GM12878 (cell line): ENCODE data around the gene SMO. TPM values are rescaled to one million over a fixed set of nuclear protein-coding genes. Genes with fewer than 3 reads are reported as not detected.

Source experiments
- BHLHE40 ChIP-seq, 2 experiments: fragments of 450-650 bp in 1 of 2; IDR thresholded peaks; 2 replicates each; pipeline ENCODE4 v1.6.1; 2011 to 2017; ENCODE audit warnings: low read depth in 2 of 2, borderline replicate concordance in 1 of 2, improper control_type of control experiment in 1 of 2, low read length in 1 of 2, mild to moderate bottlenecking in 1 of 2
- CREB1 ChIP-seq: IDR thresholded peaks from 2 replicates; pipeline ENCODE4 v1.6.1; 2012; ENCODE audit warnings: low read depth, mild to moderate bottlenecking, inconsistent platforms
- CUX1 ChIP-seq: IDR thresholded peaks from 2 replicates; pipeline ENCODE4 v1.6.1; 2012; ENCODE audit warnings: improper control_type of control experiment, low read depth, low read length; ENCODE audit not compliant: insufficient replicate concordance
- FOXM1 ChIP-seq: IDR thresholded peaks from 2 replicates; pipeline ENCODE4 v1.6.1; 2012; ENCODE audit warnings: low read depth, mild to moderate bottlenecking, inconsistent platforms, low read length, moderate library complexity
- HDGF ChIP-seq: fragments of 450-650 bp; IDR thresholded peaks from 2 replicates; pipeline ENCODE4 v1.6.1; 2016; ENCODE audit warnings: antibody characterized with exemption
- HSF1 ChIP-seq: fragments of 150-350 bp; IDR thresholded peaks from 2 replicates; pipeline ENCODE4 v1.6.1; 2014; ENCODE audit warnings: mild to moderate bottlenecking, low read depth, low read length
- IKZF1 ChIP-seq: fragments of 450-650 bp; conservative IDR thresholded peaks from 2 replicates; pipeline ENCODE4 v1.6.1; 2017; ENCODE audit warnings: antibody characterized with exemption, mild to moderate bottlenecking
- IKZF2 ChIP-seq, 2 experiments: fragments of 450-650 bp; IDR thresholded peaks; 2 replicates each; pipeline ENCODE4 v1.6.1; 2017; ENCODE audit warnings: mild to moderate bottlenecking in 2 of 2, moderate library complexity in 2 of 2
- MAX ChIP-seq: IDR thresholded peaks from 2 replicates; pipeline ENCODE4 v1.6.1; 2012; ENCODE audit warnings: low read depth, low read length, improper control_type of control experiment
- NFIC ChIP-seq: IDR thresholded peaks from 2 replicates; pipeline ENCODE4 v1.6.1; 2012; ENCODE audit warnings: low read depth, mild to moderate bottlenecking, inconsistent platforms, low read length, moderate library complexity
- NR2F1 ChIP-seq: fragments of 450-650 bp; conservative IDR thresholded peaks from 2 replicates; pipeline ENCODE4 v1.6.1; 2017; ENCODE audit warnings: mild to moderate bottlenecking
- POLR2A ChIP-seq: IDR thresholded peaks from 2 replicates; pipeline ENCODE4 v1.6.1; 2011; ENCODE audit warnings: low read depth, mild to moderate bottlenecking, low read length
- RAD21 ChIP-seq: IDR thresholded peaks from 2 replicates; pipeline ENCODE4 v1.6.1; 2011; ENCODE audit warnings: mild to moderate bottlenecking, low read depth, low read length, moderate library complexity; ENCODE audit not compliant: insufficient read depth
- SMAD1 ChIP-seq: fragments of 450-650 bp; IDR thresholded peaks from 2 replicates; pipeline ENCODE4 v1.6.1; 2018; ENCODE audit warnings: mild to moderate bottlenecking, low read depth; ENCODE audit not compliant: partially characterized antibody
- SRF ChIP-seq, 2 experiments: IDR thresholded peaks; 2 replicates each; pipeline ENCODE4 v1.6.1; 2011; ENCODE audit warnings: low read depth in 2 of 2, low read length in 2 of 2, mild to moderate bottlenecking in 1 of 2, moderate library complexity in 1 of 2
- ZBTB4 ChIP-seq: fragments of 450-650 bp; formaldehyde crosslinking; IDR thresholded peaks from 2 replicates; pipeline ENCODE4 v1.4.0; 2022; ENCODE audit warnings: mild to moderate bottlenecking, moderate library complexity
- ZNF24 ChIP-seq: fragments of 450-650 bp; IDR thresholded peaks from 2 replicates; pipeline ENCODE4 v1.6.1; 2017; ENCODE audit warnings: antibody characterized with exemption, mild to moderate bottlenecking
- ZNF384 ChIP-seq: IDR thresholded peaks from 2 replicates; pipeline ENCODE4 v1.6.1; 2012; ENCODE audit warnings: low read depth, mild to moderate bottlenecking, low read length, improper control_type of control experiment, borderline replicate concordance
- polyA plus RNA-seq, 11 experiments: library from polyadenylated mRNA; depleted of rRNA in 4 of 11; unstranded in 6 of 11; stranded (reverse) in 5 of 11; fragments of >200 nt; fragmentation: Nextera tagmentation in 4 of 11; fragmentation: Illumina TruSeq in 1 of 11; extraction: Ambion mirVana in 4 of 11; extraction: Trizol in 1 of 11; gene quantifications; 1 replicate in 1 of 11; 2 replicates in 10 of 11; pipeline versions ENCODE4 v1.2.1 to v1.2.3, GENCODE V29; 2011 to 2016; ENCODE audit warnings: inconsistent platforms in 2 of 11, missing spikeins in 2 of 11, low read depth in 1 of 11
- total RNA-seq, 4 experiments: library from RNA; depleted of rRNA in 3 of 4; stranded (reverse); fragments of >200 nt in 3 of 4; fragmentation: Illumina TruSeq in 1 of 4; extraction: Trizol in 1 of 4; gene quantifications; 2 replicates each; pipeline versions ENCODE4 v1.2.1 to v1.2.3, GENCODE V29; 2013 to 2021

The SMO gene
- total and polyA plus RNA-seq, 10 of the 15 experiments (the other 5 are each of a cell fraction or from before 2014, with no cell fraction given), result 0.40 to 11.2 (median 2.6) TPM

GRCh38 chr7:129224251-129225205 lies 36.1 kb downstream of the SMO start, which contains the start of gene AHCYL2 (continued):
- TF ChIP-seq ZBTB4 (CRISPR knock-in tag) (no peak), POLR2A (peak; percentile 90), HSF1 (no peak), SRF (IDR thresholded peaks at IDR 0.05; ENCODE audit: low read depth in 2 of 2, low read length in 2 of 2) (no peak), ZNF24 (no peak), IKZF1 (peak; percentile 100), CREB1 (peak; percentile 82), CUX1 (no peak), RAD21 (no peak), MAX (peak; percentile 91), NR2F1 (no peak), FOXM1 (no peak), SMAD1 (no peak), IKZF2 (IDR thresholded peaks at IDR 0.05) (peak; percentile 66 to 76; a peak in 3 of 4 replicates), ZNF384 (no peak), HDGF (peak; percentile 83; the same call in 1 of the 2 replicates), BHLHE40 (IDR thresholded peaks at IDR 0.05; ENCODE audit: borderline replicate concordance in 1 of 2, low read depth in 2 of 2, low read length in 1 of 2) (peak; percentile 98), NFIC (no peak)
